OCI-M2 (cell line): ENCODE results near the gene TEKT5.
"Not testable (repeated sequence)": the region's sequence is repeated elsewhere in the genome, so short reads cannot be mapped to it uniquely, and the experiment has no call there.

Source experiments
- DNase-seq: peaks from one replicate; lab custom pipeline; 2025; ENCODE audit not compliant: unreplicated experiment; lab: John Stamatoyannopoulos, UW

Gene TEKT5

GRCh38 chr16:10685709-10686108 is 9.0 kb downstream of the TEKT5 start:
- no peak for DNase-seq

GRCh38 chr16:10684511-10685151 is 10.1 kb downstream of the TEKT5 start:
- no peak for DNase-seq

GRCh38 chr16:10683170-10683569 is 11.6 kb downstream of the TEKT5 start:
- DNase-seq: no peak

- no peak for DNase-seq
These were observed 12.1 kb downstream of the TEKT5 start for GRCh38 chr16:10682604-10683003.

GRCh38 chr16:10681310-10682308 is 13.1 kb downstream of the TEKT5 start:
- DNase-seq: no peak

GRCh38 chr16:10679921-10680320 is 14.8 kb downstream of the TEKT5 start:
- no peak for DNase-seq

- DNase-seq: not testable (repeated sequence)
These were observed 15.3 kb downstream of the TEKT5 start for GRCh38 chr16:10679441-10679840.

GRCh38 chr16:10678655-10679054 is 16.1 kb downstream of the TEKT5 start:
- no peak for DNase-seq

- no peak for DNase-seq
These were observed 18.4 kb downstream of the TEKT5 start for GRCh38 chr16:10676284-10676683.

- DNase-seq: no peak
These were observed 18.9 kb downstream of the TEKT5 start for GRCh38 chr16:10675861-10676260.

- no peak for DNase-seq
These were observed 19.5 kb downstream of the TEKT5 start for GRCh38 chr16:10675216-10675615.

- no peak for DNase-seq
These were observed 23.0 kb downstream of the TEKT5 start for GRCh38 chr16:10671729-10672128.

GRCh38 chr16:10669791-10670190 is 24.9 kb downstream of the TEKT5 start:
- DNase-seq: no peak

GRCh38 chr16:10668322-10669045 is 26.2 kb downstream of the TEKT5 start:
- no peak for DNase-seq

GRCh38 chr16:10667239-10667638 is 27.5 kb downstream of the TEKT5 start:
- DNase-seq: no peak

- DNase-seq: no peak
These were observed 28.4 kb downstream of the TEKT5 start for GRCh38 chr16:10666291-10666690.

GRCh38 chr16:10665166-10665565 is 29.6 kb downstream of the TEKT5 start:
- no peak for DNase-seq

GRCh38 chr16:10664720-10665126 is 30.0 kb downstream of the TEKT5 start:
- no peak for DNase-seq

- no peak for DNase-seq
These were observed 31.0 kb downstream of the TEKT5 start for GRCh38 chr16:10663744-10664143.

GRCh38 chr16:10663146-10663545 is 31.6 kb downstream of the TEKT5 start:
- DNase-seq: no peak

GRCh38 chr16:10662212-10662611 is 32.5 kb downstream of the TEKT5 start:
- no peak for DNase-seq

GRCh38 chr16:10661737-10662136 is 33.0 kb downstream of the TEKT5 start:
- no peak for DNase-seq
